Fibroblast of skin of back (primary cell): ENCODE data around the gene SRSF3.

Source experiments
- DNase-seq: peaks from one replicate; pipeline ENCODE4 v3.0.0-alpha.2; 2013

SRSF3 gene

DNA sequence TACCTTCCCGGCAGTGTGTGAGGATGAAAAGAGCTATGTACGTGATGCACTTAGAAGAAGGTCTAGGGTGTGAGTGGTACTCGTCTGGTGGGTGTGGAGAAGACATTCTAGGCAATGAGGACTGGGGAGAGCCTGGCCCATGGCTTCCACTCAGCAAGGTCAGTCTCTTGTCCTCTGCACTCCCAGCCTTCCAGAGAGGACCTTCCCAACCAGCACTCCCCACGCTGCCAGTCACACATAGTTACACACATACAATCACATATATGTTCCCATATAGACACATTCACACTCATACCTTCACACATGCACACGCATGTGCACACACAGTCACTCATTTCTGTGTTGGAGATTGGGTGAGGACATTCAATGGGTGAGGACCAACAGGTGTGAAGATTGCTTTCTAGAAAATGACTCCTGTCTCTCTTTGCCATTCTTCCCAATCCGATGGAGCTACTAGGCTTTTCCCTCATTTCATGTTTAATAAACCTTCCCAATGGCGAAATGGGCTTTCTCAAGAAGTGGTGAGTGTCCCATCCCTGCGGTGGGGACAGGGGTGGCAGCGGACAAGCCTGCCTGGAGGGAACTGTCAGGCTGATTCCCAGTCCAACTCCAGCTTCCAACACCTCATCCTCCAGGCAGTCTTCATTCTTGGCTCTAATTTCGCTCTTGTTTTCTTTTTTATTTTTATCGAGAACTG, 30.4 kb downstream of the SRSF3 start:
- no peak for DNase-seq

DNA sequence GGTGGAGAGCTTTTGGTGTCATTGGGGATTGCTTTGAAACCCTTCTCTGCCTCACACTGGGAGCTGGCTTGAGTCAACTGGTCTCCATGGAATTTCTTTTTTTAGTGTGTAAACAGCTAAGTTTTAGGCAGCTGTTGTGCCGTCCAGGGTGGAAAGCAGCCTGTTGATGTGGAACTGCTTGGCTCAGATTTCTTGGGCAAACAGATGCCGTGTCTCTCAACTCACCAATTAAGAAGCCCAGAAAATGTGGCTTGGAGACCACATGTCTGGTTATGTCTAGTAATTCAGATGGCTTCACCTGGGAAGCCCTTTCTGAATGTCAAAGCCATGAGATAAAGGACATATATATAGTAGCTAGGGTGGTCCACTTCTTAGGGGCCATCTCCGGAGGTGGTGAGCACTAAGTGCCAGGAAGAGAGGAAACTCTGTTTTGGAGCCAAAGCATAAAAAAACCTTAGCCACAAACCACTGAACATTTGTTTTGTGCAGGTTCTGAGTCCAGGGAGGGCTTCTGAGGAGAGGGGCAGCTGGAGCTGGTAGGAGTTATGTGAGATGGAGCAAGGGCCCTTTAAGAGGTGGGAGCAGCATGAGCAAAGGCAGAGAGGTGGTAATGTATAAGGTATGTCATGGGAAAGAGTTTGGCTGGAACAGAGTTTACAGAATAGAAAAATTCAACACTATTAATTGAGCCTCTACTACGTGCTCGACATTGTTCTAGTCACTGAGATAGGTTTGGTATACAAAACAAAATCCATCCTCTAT, 31.2 kb downstream of the SRSF3 start:
- DNase-seq, result peak; percentile 48

- DNase-seq, result no peak
Observed at GRCh38 chr6:36626636-36627035, 32.5 kb downstream of the SRSF3 start.

DNA sequence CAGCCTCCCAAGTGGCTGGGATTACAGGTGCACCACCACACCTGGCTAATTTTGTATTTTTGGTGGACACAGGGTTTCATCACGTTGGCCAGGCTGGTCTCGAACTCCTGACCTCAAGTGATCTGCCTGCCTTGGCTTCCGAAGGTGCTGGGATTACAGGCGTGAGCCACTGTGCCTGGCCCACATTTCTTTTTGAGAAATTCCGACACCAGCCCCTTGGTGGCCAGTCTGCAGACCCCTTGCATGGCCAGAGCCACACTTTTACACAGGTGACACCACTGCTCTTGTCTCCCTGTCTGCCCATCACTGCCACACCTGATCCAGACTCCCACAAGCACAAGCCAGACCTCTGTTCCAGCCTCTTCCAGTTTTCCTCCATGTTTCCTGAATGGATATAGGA, 33.0 kb downstream of the SRSF3 start:
- DNase-seq, result no peak

DNA sequence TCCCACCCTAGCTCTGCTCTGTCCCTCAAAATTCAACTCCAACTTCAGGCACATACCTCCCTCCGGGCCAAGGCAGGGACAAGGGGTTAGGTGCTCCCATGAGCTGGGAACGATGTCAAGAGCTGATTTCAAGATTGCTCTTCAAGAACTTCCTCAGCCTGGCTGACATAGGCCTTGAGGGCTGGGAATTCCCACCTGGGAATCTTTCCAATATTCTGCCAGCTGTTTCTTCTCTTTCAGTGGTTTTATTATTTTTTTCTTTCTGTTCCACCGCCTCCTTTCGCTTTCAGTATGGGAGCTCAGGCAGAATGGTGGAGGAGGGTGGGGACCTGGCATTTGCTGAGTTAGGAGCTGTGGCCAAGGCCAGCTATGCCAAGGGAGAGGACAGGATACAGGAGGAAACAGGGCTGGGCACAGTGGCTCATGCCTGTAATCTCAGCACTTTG, 33.7 kb downstream of the SRSF3 start:
- DNase-seq, result peak; percentile 43

GRCh38 chr6:36629784-36630183, 35.6 kb downstream of the SRSF3 start:
- no peak for DNase-seq

GRCh38 chr6:36631326-36632011, 37.3 kb downstream of the SRSF3 start:
- no peak for DNase-seq

GRCh38 chr6:36633370-36633769, 39.2 kb downstream of the SRSF3 start:
- DNase-seq, result no peak

DNA sequence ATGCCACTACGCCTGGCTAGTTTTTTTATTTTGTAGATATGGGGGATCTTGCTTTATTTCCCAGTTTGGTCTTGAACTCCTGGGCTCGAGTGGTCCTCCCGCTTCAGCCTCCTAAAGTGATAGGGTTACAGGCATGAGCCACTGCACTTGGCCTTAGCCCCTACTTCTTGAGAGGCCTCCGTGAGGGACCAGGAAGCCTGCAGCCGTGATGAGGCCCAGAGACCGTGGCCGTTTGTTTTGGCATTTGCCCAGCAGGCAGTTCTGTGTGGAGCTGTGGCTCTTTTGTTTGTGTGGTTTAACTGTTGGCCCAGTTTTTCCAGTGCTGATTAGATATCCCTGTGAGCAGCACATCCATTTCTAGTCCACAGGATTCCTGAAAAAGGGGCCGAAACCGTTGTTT, 39.8 kb downstream of the SRSF3 start:
- DNase-seq, result peak; percentile 86

DNA sequence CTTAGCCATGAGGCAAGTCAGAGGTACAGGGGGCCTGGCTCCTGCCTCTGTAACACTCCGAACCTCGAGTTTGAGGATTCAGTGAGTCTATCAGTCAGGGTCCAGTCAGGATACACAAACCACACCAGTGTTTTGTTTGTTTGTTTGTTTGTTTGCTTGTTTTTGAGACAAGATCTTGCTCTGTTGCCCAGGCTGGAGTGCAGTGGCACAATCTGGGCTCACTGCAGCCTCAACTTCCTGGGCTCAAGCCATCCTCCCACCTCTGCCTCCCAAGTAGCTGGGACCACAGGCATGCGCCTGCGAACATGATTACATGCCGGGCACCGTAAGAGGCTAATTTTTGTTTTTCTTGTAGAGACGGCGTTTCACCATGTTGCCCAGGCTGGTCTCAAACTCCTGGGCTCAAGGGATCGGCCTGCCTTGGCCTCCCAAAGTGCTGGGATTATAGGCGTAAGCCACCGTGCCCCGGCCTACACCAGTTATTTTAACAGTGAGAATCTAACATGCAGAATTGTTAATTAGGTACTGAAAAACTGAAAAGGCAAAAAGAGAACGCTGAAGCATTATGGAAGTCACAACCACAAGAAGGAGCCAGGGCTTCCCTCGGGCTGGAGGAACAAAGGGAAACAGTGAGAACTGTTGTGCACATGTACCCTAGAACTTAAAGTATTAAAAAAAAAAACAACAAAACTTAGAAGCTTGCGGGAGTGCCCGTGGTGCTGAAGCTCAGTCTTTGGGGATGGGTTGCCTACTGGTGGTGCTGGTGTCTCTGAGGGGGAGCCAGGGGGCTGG, 40.4 kb downstream of the SRSF3 start:
- DNase-seq, result no peak

GRCh38 chr6:36636283-36636682, 42.1 kb downstream of the SRSF3 start:
- no peak for DNase-seq

- no peak for DNase-seq
Observed at GRCh38 chr6:36636687-36637418, 42.7 kb downstream of the SRSF3 start.

GRCh38 chr6:36638579-36638978, 44.4 kb downstream of the SRSF3 start:
- DNase-seq, result no peak

DNA sequence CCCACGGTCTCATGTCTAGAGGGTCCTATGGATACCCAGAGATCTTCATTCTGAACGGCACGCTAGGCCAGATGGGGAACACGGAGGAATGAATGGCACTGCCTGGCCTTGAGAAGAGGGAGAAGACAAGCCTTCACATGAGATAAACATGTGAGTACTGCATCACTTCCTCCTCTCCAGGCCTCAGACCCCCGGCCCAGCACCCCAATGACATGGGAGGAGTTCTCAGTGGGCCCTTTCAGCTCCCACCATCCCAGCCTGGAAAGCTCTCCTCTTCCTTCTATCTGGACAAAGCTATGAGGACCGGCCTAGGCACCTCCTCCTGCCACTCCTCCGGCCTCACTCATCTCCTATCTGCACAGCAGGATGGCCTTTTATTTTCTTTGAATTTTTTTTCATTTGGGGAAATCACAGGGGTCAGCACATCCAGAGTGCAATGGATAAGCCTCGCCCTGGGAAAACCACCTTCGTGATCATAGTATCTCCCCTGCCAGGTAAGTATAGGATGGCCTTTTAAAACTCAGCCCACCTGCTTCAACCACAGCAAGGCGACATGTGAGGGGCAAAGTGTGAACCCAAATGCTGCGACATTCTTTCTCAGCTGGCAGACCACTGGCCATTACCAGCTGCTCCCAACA, 45.1 kb downstream of the SRSF3 start:
- no peak for DNase-seq

DNA sequence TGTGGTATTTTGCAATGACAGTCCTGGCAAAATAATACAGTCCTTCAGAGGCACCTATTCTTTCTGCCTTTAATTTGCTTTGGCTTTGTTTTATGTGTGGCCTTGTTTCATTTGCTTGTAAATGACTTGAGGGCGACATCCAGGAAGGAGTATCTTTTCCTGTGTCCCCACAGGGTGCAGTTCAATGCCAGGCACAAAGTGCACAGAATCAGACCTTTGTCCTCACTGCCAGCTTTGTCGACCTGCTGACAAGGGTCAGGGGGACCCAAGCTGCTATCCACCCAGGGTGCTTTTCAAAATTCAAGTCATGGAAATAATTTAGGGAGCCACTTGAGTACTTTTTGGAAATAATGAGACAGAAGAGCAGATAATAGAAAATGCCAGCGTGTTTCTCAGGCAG, 47.4 kb downstream of the SRSF3 start:
- DNase-seq, result no peak

DNA sequence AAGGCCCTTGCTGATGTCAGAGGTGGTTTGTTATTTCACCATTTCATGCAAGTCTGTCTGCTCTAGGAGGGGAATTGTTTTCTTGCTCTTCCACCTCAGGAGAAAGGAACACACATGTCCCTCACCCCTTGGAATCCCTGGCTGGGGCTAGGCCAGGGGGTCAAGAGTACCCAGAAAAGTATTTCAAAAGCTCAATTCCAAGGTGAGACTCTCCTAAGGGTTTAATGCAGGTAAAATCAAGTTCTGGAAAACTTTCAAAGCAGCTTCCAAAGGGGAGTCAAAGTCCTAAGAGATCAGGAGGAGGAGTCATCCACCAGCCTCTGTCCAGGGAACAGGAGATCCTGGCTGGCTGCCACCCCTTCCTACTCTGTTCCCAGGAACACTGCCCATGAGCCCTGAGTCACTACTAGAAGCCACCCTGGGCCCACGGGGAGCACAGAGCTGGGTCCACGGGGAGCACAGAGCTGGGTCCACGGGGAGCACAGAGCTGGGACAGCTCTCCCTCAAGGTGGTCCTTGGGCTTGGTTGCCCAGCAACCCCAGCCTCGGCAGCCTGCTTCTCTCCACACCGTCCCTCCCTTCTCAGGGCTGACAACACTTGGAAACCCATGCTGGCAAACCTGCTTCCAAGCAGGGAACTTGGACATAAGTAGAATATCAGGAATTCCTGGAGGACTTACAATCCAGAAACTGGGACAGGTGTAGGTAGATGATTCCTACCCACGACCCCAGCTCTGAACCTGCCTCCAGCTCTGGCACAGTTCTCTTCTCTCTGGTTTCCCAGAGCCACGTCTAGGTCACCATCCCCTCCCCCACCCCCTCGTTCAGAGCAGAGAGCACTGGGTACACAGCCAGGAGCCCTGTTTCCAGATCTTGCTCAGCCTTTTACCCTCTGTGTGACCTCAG, 49.0 kb downstream of the SRSF3 start:
- DNase-seq, result peak; percentile 87

GRCh38 chr6:36643977-36644376, 49.8 kb downstream of the SRSF3 start:
- DNase-seq, result no peak

GRCh38 chr6:36649086-36649485, 54.9 kb downstream of the SRSF3 start:
- DNase-seq, result no peak

- no peak for DNase-seq
Observed at GRCh38 chr6:36649701-36650484, 55.7 kb downstream of the SRSF3 start.
